T-cell (primary cell): ENCODE data around the gene PHF20. TPM values are rescaled to one million over a fixed set of nuclear protein-coding genes. Genes with fewer than 3 reads are reported as not detected.
"Not testable (repeated sequence)": the region's sequence is repeated elsewhere in the genome, so short reads cannot be mapped to it uniquely, and the experiment has no call there.

ENCODE experiments used
- ATAC-seq, 4 experiments: fragments of 200-7000 bp in 3 of 4; fragments of 150-1000 bp in 1 of 4; cut with Tn5 transposase; replicated peaks in 1 of 4; 1 replicate in 3 of 4; 2 replicates in 1 of 4; pipeline ENCODE4 v1.10.0; 2021; ENCODE audit warnings: moderate library complexity in 3 of 4, mild to moderate bottlenecking in 2 of 4, moderate number of reproducible peaks in 1 of 4
- CTCF ChIA-PET, 2 donors: fragments of 300-600 bp; sonication (Branson Sonifier 250); formaldehyde crosslinking; loops; one replicate each; lab custom pipeline; 2022; ENCODE audit warnings: antibody characterized with exemption in 2 of 2; lab: Charles Lee
- POLR2A ChIA-PET, 2 donors: fragments of 300-600 bp; sonication (Branson Sonifier 250); formaldehyde crosslinking; loops; one replicate each; lab custom pipeline; 2022; ENCODE audit warnings: antibody characterized with exemption in 2 of 2; lab: Charles Lee
- DNase-seq, 35 experiments: peaks; one replicate each; pipeline versions ENCODE4 v3.0.0 to v3.0.0-alpha.2; 2013 to 2023
- H3K27ac ChIP-seq: one replicate; pipeline ENCODE4 v1.5.1; 2013; ENCODE audit warnings: low read length
- H3K27me3 ChIP-seq, 2 experiments: replicated peaks in 1 of 2; 1 replicate in 1 of 2; 2 replicates in 1 of 2; pipeline versions ENCODE4 v1.6.1 to v1.7.0; 2013; ENCODE audit warnings: low read length in 1 of 2, mixed read lengths in 1 of 2; ENCODE audit not compliant: control insufficient read depth in 2 of 2, insufficient read depth in 2 of 2; ENCODE audit errors: extremely low read depth in 1 of 2
- H3K36me3 ChIP-seq, 2 donors: 1 replicate in 1 of 2; 2 replicates in 1 of 2; pipeline versions ENCODE4 v1.6.1 to v1.7.0; 2013; ENCODE audit warnings: low read length in 1 of 2; ENCODE audit not compliant: control insufficient read depth in 2 of 2, insufficient read depth in 1 of 2; ENCODE audit errors: extremely low read depth in 1 of 2
- H3K4me1 ChIP-seq, 2 experiments: 1 replicate in 1 of 2; 2 replicates in 1 of 2; pipeline versions ENCODE4 v1.6.1 to v1.7.0; 2013; ENCODE audit warnings: low read length in 2 of 2, mixed read lengths in 1 of 2; ENCODE audit not compliant: insufficient read depth in 2 of 2, control insufficient read depth in 1 of 2; ENCODE audit errors: extremely low read depth in 1 of 2
- H3K4me3 ChIP-seq, 2 donors: 1 replicate in 1 of 2; 2 replicates in 1 of 2; pipeline versions ENCODE4 v1.5.1 to v1.7.0; 2013; ENCODE audit warnings: mild to moderate bottlenecking in 2 of 2, low read length in 1 of 2, moderate library complexity in 1 of 2; ENCODE audit not compliant: control insufficient read depth in 1 of 2; ENCODE audit errors: extremely low read depth in 1 of 2
- H3K9me3 ChIP-seq: 2 replicates; pipeline ENCODE4 v1.7.0; 2013
- H3K27ac Mint-ChIP-seq, 2 donors: one replicate each; pipeline ENCODE4 v1.8.0; 2020 to 2021; ENCODE audit warnings: mild to moderate bottlenecking in 2 of 2, mixed read lengths in 2 of 2
- H3K27me3 Mint-ChIP-seq, 2 donors: one replicate each; pipeline ENCODE4 v1.8.0; 2021 to 2022; ENCODE audit warnings: mixed read lengths in 2 of 2
- H3K36me3 Mint-ChIP-seq: one replicate; pipeline ENCODE4 v1.8.0; 2021; ENCODE audit warnings: mixed read lengths
- H3K4me1 Mint-ChIP-seq, 3 donors: one replicate each; pipeline ENCODE4 v1.8.0; 2020 to 2022; ENCODE audit warnings: mixed read lengths in 3 of 3, mild to moderate bottlenecking in 1 of 3
- H3K4me3 Mint-ChIP-seq, 3 donors: one replicate each; pipeline ENCODE4 v1.8.0; 2020 to 2022; ENCODE audit warnings: mild to moderate bottlenecking in 3 of 3, mixed read lengths in 3 of 3, moderate library complexity in 3 of 3
- H3K9me3 Mint-ChIP-seq, 3 donors: one replicate each; pipeline ENCODE4 v1.8.0; 2020 to 2022; ENCODE audit warnings: mixed read lengths in 3 of 3
- WGBS: methylation state at CpG from one replicate; pipeline ENCODE4 v1.1.5; 2013; ENCODE audit warnings: missing lambda C conversion rate; ENCODE audit not compliant: insufficient coverage; 5-methylcytosine and 5-hydroxymethylcytosine counted together
- total RNA-seq, 35 experiments: library from RNA in 6 of 35; stranded (reverse) in 6 of 35; fragments of 120-200 nt in 1 of 35; gene quantifications; one replicate each; pipeline versions ENCODE4 v1.2.1 to v1.2.4 and lab custom pipeline; 2013 to 2026

Gene PHF20
- total RNA-seq, 5 donors from 2014 or later (not counting 1 experiment from before 2014, with no cell fraction given) = 67.8 to 174 (median 68.9) TPM

DNA sequence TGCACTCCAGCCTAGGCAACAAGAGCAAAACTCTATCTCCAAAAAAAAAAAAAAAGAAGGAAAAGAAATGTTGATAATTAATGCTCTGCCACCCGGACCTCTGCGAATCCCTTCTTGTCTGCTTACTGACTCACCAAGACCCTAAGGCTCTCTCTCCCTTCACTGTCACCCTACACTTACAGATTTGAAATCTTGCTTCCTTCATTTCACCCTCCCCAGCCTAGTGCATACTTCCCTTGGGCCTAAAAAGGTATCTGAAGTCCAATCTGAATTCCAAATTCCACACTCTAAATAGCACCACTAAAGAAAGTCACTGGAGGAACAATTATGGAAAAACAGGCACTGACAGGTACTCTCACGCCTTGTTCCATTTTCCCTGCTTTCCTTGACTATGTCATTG is 9.4 kb upstream of the PHF20 start:
- POLR2A ChIA-PET = interaction anchor here (0.5 to 0.7 kb wide), 5 partner anchors 9 to 56 kb away, joined by 3 to 6 read pairs (median 4); no protein-coding TSS in a partner anchor
- WGBS = no CpG with 5 or more reads among the region's 3 CpGs
- H3K9me3 Mint-ChIP-seq = no peaks in the 10 kb centered on the region

DNA sequence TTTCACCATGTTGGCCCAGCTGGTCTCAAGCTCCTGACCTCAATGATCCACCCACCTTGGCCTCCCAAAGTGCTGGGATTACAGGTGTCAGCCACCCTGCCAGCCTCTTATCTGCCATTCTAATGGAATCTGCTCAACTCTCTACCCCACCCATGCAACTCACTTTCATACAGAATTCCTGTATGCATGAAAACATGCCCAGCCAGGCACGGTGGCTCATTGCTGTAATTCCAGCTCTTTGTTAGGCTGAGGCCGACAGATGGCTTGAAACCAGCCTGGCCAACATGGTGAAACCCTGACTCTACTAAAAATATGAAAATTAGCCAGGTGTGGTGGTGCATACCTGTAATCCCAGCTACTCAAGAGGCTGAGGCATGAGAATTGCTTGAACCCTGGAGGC is 6.9 kb upstream of the PHF20 start:
- H3K36me3 ChIP-seq, CTCF ChIA-PET, H3K4me3 Mint-ChIP-seq, H3K27me3 Mint-ChIP-seq, DNase-seq, H3K9me3 ChIP-seq, H3K27me3 ChIP-seq, H3K4me3 ChIP-seq, H3K9me3 Mint-ChIP-seq, H3K36me3 Mint-ChIP-seq, ATAC-seq: not testable (repeated sequence)
- Histone ChIP-seq H3K4me1 (peaks cover 28 to 57% of the 10 kb centered on the region in 2 experiments), H3K27ac (peak overlapping the region; percentile 19)
- 100% methylated on average over 1 of the region's 2 CpGs for WGBS
- POLR2A ChIA-PET = interaction anchor here in 1 of 2 donors (0.6 to 1.1 kb wide), 3 partner anchors 21 to 34 kb away, joined by 3 to 4 read pairs (median 3); partner anchors contain the start of gene RBM39
- Mint-ChIP-seq H3K4me1 (peaks cover 39 to 51% (median 41%) of the 10 kb centered on the region in 3 donors), H3K27ac (peak overlapping the region; percentile 69)

More for the DNA sequence above, 9.4 kb upstream of the PHF20 start:
- no peaks in the 10 kb centered on the region for H3K27me3 ChIP-seq
- Mint-ChIP-seq H3K4me3 (no peak overlapping the region), H3K27me3 (no peaks in the 10 kb centered on the region), H3K4me1 (peaks cover 16 to 27% (median 20%) of the 10 kb centered on the region in 3 donors), H3K27ac (peak overlapping the region; percentile 37 to 59), H3K36me3 (no peaks in the 10 kb centered on the region)
- peaks cover 7 to 35% of the 10 kb centered on the region in 2 experiments for H3K4me1 ChIP-seq
- H3K36me3 ChIP-seq = no peaks in the 10 kb centered on the region
- no peak overlapping the region for H3K27ac ChIP-seq
- no peak overlapping the region for H3K4me3 ChIP-seq
- CTCF ChIA-PET = no interaction called here
- DNase-seq (no peak), ATAC-seq (no peak)
- no peaks in the 10 kb centered on the region for H3K9me3 ChIP-seq

DNA sequence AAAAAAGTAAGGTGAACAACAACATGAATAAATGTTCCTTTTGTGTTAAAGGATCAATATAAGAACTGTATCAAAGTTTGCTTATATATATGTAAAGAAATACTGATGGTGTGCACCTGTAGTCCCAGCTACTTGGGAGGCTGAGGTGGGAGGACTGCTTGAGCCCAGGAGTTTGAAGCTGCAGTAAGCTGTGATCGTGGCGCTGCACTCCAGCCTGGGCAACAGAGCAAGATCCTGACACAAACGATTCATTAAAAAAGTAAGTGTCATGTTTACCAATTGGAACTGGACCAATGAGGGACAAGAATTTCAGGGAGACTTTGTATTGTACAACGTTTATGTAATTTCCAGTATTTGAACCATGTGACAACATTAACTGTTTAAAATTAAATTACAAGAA is 5.0 kb upstream of the PHF20 start:
- peaks cover 39 to 74% of the 10 kb centered on the region in 2 experiments for H3K4me1 ChIP-seq
- WGBS = 100% methylated on average over 2 of the region's 4 CpGs
- no peaks in the 10 kb centered on the region for H3K9me3 Mint-ChIP-seq
- ATAC-seq (no peak), DNase-seq (no peak)
- H3K27me3 Mint-ChIP-seq = no peaks in the 10 kb centered on the region
- peaks cover 51 to 67% (median 54%) of the 10 kb centered on the region in 3 donors for H3K4me1 Mint-ChIP-seq
- ChIA-PET POLR2A (interaction anchor here in 1 of 2 donors (10.6 kb wide), 1 partner anchor 25 kb away, joined by 246 read pairs; the partner anchor contains the start of gene RBM39), CTCF (no interaction called here)
- H3K36me3 ChIP-seq = no peaks in the 10 kb centered on the region
- no peaks in the 10 kb centered on the region for H3K27me3 ChIP-seq
- H3K36me3 Mint-ChIP-seq = no peaks in the 10 kb centered on the region
- H3K4me3 ChIP-seq = no peak overlapping the region
- peak overlapping the region; percentile 100 for H3K27ac Mint-ChIP-seq
- H3K4me3 Mint-ChIP-seq = peak overlapping the region in 1 of 3 donors; percentile 92
- H3K27ac ChIP-seq = peak overlapping the region; percentile 98
- H3K9me3 ChIP-seq = no peaks in the 10 kb centered on the region

DNA sequence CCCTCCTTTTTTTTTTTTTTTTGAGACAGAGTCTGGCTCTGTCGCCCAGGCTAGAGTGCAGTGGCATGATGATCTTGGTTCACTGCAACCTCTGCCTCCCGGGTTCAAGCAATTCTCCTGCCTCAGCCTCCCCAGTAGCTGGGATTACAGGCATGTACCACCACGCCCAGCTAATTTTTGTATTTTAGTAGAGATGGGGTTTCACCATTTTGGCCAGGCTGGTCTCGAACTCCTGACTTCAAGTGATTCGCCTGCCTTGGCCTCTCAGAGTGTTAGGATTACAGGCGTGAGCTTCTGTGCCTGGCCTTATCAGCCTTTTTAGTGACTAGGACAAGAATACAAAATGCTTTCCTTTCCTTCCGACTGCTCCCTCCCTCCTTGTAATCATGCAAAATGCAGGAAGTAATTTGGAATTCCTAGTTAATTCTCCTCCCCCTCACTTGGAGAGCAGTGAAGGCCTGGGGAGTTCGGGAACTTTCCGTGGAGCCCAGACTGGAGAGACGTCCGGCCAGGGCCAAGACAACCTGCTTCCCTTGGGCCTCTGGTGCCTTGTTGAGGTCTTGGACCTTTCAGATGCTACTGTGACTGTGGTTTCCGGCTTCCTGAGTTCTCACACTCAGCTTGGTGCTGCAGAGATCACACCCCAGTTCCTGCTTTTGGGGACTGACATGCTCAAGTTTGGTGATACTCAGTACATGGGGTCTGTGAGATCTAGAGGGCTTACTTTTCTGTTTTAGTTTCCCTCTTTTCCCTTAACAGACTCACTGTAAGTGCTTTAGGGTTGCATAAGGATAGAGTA is 3.9 kb upstream of the PHF20 start:
- WGBS = 5% methylated on average over 7 of the region's 12 CpGs
- peaks cover 44 to 80% of the 10 kb centered on the region in 2 experiments for H3K4me1 ChIP-seq
- Mint-ChIP-seq H3K9me3 (no peaks in the 10 kb centered on the region), H3K4me3 (peak overlapping the region; percentile 77 to 92 (median 81)), H3K27ac (peak overlapping the region; percentile 100), H3K4me1 (peaks cover 55 to 66% (median 55%) of the 10 kb centered on the region in 3 donors), H3K36me3 (no peaks in the 10 kb centered on the region), H3K27me3 (no peaks in the 10 kb centered on the region)
- no peaks in the 10 kb centered on the region for H3K27me3 ChIP-seq
- POLR2A ChIA-PET = interaction anchor here (0.6 to 10.6 kb wide), 10 partner anchors 26 to 928 kb away, joined by 3 to 246 read pairs (median 4); partner anchors contain the start of genes NFS1 (in 1 of the 2), RBM39 (in 1 of the 2), ROMO1 (in 1 of the 2) and SCAND1 (in 1 of the 2)
- no peaks in the 10 kb centered on the region for H3K36me3 ChIP-seq
- H3K9me3 ChIP-seq = no peaks in the 10 kb centered on the region
- peak; percentile 22 to 45 (median 31) for ATAC-seq
- peak overlapping the region; percentile 1 to 29 for H3K4me3 ChIP-seq
- CTCF ChIA-PET = interaction anchor here in 1 of 2 donors (2.1 to 2.4 kb wide), 2 partner anchors 25 to 28 kb away, joined by 8 to 35 read pairs; partner anchors contain the start of gene RBM39
- H3K27ac ChIP-seq = peak overlapping the region; percentile 98
- DNase-seq = peak; percentile 47 to 88 (median 67)

DNA sequence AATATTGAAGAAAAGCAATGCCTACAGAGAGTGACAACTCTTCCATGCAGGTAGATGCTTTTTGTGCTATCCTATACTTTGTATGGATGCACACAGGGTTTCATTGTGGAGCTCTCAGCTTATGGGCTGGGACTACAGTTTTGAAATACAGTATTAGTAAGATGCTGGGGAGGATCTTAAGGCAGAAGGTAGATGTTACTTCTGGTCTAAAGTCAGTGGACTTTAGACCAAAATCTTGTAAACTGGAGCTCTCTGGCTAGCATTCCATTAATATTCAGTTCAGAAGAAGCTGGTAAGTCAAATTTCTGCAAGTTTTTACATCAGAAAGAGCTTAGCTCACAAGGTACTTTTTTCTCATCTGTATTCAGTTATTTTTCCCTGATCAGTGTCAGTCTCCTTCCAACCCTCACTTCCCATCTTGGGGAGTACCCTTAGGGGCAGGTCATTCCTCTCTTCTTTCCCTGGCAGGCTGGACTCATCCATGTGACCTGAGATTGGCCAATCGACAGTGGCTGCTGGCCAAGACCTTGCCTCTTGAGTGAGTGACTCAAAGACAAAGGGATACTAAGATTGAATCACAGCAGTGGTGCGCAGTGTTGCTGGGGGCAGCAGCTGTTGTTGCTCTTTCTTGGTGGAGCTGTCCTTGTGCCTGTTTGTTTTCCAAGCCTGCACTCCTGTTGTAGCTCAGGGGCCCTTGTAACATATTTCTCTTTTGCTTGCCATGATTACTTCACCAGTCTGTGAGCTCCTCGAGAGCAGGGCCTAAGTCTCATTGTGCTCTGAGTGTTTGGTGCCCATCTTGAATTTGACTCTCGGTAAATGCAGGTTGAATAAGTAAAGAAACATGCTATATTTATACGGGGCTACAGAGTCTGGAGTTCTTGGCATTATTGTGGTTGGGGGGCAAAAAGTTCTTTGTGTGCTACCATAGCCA is 2.8 kb upstream of the PHF20 start:
- ATAC-seq = no peak
- H3K27ac Mint-ChIP-seq = peak overlapping the region; percentile 100
- peaks cover 66 to 77% (median 66%) of the 10 kb centered on the region in 3 donors for H3K4me1 Mint-ChIP-seq
- Histone ChIP-seq H3K27ac (peak overlapping the region; percentile 98), H3K4me1 (peaks cover 54 to 91% of the 10 kb centered on the region in 2 experiments), H3K9me3 (no peaks in the 10 kb centered on the region), H3K36me3 (no peaks in the 10 kb centered on the region), H3K4me3 (no peak overlapping the region), H3K27me3 (no peaks in the 10 kb centered on the region)
- H3K27me3 Mint-ChIP-seq = no peaks in the 10 kb centered on the region
- ChIA-PET CTCF (interaction anchor here in 1 of 2 donors (2.1 to 2.4 kb wide), 2 partner anchors 26 to 29 kb away, joined by 8 to 35 read pairs; partner anchors contain the start of gene RBM39), POLR2A (interaction anchor here (0.5 to 10.6 kb wide), 11 partner anchors 11 to 1760 kb away, joined by 3 to 246 read pairs (median 3); partner anchors contain the start of genes RBM39 (in 1 of the 2) and SCAND1 (in 1 of the 2))
- peak in 17 of 35 experiments; percentile 5 to 46 (median 16) for DNase-seq
- no peaks in the 10 kb centered on the region for H3K36me3 Mint-ChIP-seq
- peak overlapping the region in 2 of 3 donors; percentile 18 to 92 for H3K4me3 Mint-ChIP-seq
- 61% methylated on average over 2 of the region's 5 CpGs for WGBS
- no peaks in the 10 kb centered on the region for H3K9me3 Mint-ChIP-seq
